Cerebellar nuclear complex (tissue), 1 donor: ENCODE measurements around the gene ZNF831.

Experiments used
- DNase-seq, 2 experiments: peaks; one replicate each; lab custom pipeline; 2025; lab: John Stamatoyannopoulos, UW

The ZNF831 gene

DNA sequence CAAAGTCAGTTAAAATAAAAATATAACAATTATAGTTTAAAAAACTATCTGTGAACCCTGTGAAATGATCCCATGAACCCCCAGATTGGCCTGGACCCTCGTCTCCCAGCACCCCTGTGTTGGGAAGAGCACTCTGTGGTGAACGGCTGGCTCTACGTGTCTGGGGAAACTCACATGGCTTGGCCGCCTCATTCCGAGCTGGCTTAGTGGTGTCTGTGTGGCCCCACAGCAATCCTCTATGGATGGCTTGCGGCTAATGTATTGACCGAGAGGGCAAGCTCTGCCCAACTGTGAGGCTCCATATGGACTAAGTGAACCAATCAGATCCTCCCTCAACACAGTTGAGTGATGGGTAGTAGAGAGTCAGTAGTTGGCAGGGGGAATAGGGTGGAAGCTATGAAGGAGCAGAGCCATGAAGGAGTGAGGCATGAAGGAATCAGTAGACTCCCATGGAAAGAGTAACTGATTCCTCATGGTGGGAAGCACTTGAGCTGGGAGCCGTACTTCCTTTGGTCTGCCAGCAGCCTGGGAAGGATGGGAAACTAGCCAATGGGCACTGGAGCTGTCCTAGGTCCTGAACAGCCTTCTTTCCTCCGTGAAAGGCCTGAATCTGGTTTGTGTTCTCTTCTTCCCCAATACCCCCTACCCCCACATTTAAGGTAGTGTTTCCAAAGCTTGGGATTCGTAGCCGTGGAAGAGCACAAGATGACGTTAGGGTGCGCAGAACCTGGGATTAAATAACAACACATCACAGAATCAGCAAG, 21.6 kb upstream of the ZNF831 start:
- no peak for DNase-seq

DNA sequence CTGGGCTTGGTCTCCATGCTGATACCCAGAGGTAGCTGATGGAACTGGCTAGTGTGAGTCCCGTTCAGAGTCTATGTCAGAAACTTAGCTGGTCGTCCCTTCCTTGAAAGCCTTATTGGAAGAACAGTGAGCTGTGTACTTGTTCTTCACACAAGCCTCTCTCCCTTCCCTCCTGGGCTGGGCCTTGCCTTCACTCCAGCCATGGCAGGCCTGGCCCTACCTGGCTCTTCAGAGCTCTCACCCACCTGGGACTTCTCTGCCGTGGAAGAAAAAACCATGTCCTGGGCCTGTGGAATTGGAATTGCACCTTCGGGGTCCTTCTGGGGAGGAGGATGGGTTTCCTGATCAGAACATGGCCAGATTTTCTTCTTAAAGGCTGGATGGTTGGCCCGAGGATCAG, 20.3 kb upstream of the ZNF831 start:
- DNase-seq, result no peak

DNA sequence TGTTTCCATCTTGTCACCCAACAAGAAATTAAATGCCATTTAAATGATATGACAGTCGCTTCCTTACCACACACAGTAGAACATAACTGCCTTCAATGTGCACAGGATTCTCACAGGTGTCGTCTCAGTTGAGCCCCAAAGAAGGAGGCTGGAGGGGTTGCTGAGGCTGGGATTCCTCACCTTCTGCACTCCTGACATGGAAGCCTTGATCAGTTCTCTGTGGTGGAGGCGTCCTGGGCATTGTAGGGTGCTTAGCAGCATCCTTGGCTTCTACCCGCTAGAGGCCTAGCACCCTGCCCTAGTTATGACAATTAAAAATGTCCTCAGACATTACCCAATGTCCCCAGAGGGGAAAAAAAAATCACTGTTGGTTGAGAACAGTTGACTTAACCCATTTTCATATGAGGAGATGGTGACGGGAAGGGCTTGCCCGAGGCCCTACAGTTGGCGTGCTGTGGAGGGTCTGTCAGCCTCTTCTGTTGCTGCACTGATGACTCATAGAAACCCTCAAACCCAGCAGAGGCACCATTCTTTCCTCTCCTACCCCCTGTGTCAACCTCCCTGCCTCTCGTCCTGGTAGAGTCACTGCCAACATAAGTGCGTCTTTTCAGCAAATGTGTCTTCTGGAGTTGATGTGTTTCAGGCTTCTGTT, 19.3 kb upstream of the ZNF831 start:
- no peak for DNase-seq

GRCh38 chr20:59144831-59145196, 18.8 kb upstream of the ZNF831 start:
- no peak for DNase-seq

DNA sequence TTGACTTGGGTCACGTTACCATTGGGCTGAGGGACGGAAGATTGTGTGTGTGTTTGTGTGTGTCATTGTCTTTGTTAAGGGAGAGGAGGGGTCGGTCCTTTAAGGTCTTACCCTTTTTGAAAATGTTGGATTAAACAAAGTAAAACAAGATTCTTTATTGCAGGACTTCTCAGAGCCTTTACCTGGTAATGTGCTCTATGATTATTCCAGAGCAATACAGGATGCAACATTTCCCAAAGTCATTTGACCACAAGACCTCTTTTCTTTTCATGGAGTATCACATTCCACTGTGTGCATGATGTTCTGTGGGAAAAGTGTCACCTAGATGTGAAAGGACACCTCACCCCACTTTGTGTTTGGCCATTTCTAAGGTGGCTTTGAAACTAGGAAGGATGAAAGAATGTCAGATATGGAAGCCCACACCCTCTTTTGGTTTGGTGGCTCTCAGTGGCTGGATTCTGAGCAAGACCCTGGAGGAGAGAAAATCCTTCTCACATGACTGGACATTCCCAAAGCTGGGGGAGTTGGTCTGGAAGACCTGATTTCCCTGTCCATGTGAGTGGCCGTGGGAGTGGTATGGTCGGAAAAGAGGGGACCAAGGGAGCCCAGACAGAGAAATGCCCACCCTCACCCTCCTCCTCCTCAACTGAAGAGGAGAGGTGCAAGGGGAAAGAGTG, 18.2 kb upstream of the ZNF831 start:
- DNase-seq, result no peak

GRCh38 chr20:59145924-59146779, 17.5 kb upstream of the ZNF831 start:
- DNase-seq, result no peak

DNA sequence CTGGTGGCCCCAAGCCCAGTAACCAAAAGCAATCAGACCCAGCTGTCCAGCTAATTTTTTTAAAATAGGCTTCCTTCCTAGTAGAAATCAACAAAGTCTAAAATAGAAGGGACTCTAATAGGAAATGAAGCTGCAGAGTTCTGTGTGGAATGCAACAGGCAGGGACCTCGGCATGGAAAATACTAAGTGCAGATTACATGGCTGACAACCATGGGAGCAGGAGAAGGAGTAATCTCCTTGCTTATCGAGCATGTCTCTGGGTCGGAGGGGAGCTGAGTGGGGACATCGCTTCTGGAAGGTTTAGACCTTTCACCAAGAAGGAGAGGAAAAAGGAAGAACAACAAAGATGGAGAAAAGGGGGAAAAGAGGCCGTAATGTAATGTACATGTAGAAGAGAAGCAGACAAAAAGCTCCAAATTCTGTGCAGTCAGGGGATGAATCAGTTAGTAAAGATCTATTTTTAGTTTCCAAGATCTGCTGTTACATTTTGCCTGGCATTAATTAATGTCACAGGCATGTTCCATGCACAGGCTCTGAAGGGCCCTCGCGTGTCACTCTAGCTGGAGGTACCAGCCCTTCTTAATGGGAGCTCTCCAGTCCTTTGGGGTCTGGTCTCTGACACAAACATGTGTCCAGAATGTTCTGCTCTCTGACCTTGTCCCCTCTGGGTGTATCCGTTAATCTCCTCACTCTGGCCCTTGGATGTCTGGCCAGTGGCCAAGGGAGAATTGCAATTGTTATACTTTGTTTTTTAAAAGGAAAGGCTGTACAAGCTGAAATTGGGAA, 16.6 kb upstream of the ZNF831 start:
- DNase-seq, result no peak

- DNase-seq, result no peak
These were observed 16.0 kb upstream of the ZNF831 start for GRCh38 chr20:59147586-59147985.

GRCh38 chr20:59148701-59149493, 14.7 kb upstream of the ZNF831 start:
- DNase-seq, result no peak

DNA sequence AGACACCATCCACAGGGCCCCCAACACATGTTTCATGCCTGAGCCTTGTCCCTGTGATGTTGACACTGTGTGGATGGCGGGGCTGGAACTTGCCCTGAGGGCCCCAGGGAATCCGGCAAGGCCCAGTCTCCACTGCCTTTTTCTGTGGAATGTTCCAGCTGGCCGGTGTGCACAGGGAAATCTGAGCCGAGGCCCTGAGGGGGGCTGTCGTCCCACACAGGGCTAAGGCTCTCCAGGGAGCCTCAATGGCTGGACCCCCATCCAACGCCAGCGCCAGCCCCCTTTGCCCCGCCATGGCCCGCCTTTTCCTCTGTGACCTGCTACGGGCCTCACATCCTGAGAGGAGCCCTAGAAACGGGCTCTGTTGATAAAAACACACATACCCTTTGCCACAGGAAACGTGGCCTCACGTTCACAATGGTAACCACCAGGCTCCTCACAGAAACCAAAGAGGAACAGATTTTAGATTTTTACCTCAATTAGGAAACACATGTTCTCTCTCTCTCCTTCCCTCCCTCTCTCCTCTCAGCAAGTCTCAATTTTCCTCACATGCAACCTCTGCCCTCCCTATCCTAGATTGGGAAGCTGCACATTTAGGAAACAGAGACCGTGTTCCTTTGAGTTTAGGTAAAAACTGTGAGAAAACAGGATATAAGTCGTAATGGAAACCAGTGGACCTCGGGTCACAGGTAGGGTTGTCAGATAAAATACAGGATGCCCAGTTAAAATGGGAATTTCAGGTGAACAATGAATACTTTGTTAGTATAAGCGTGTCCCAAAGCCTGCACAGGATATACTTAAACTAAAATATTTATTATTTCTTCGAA, 13.7 kb upstream of the ZNF831 start:
- DNase-seq, result no peak

- DNase-seq, result no peak
These were observed 12.8 kb upstream of the ZNF831 start for GRCh38 chr20:59150821-59151251.

GRCh38 chr20:59151391-59151790, 12.2 kb upstream of the ZNF831 start:
- no peak for DNase-seq

DNA sequence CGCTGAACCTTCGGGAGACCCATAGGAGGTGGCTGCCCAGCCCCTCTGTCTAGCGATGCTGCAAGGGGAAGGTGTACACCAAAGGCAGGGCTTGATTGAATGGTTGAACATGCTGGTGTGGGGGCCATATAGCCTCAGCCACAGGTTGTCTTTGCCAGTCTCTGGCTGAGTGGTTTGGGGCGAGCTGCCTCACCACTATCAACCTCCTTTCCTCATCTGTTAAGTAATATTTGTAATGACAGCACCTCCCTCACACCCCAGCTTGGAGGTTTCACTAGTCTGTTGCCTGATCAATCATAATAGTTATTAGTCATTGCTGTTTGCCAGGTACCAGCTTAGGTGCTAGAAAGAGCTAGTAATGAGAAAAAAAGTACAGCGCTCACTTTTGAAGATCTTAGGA, 11.8 kb upstream of the ZNF831 start:
- no peak for DNase-seq

DNA sequence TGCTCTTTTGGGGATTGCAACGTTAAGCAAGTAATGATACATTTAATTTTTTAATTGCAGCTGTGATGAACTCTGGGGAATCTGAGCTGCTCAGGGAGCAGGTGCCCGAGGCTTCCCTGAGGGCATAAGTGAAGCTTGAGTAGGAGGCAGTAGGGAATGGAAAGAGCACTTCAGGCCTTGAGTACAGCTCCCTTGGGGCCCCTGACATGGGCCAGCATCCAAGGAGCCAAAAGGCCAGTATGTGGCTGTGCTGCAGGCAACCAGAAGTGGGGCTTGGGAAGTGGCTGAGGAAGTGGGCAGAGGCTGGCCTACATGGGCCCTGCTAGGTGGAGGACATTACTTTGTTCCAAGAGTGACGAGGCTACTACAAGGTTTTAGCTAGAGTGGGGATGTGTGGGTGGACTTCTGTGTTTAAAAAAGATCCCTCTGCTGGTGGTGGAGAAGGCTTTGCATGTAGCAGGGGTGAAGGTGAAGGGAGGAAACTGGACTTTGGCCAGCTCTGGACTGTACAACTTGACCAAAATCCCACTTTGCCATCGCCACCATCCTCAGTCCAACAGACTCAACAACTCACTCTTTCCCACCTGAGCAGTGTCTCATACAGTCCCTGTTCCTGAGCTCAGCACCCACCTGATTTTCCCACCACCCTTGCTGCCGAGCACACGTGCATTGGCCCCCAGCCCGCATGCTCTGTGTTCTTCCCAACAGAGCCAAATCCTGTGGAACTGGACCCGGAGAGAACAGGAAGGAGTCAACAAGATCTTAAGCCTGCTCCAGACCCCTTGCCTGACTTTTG, 10.9 kb upstream of the ZNF831 start:
- no peak for DNase-seq

- peak; percentile 70 to 72 for DNase-seq
These were observed 10.3 kb upstream of the ZNF831 start for GRCh38 chr20:59153355-59153681.

DNA sequence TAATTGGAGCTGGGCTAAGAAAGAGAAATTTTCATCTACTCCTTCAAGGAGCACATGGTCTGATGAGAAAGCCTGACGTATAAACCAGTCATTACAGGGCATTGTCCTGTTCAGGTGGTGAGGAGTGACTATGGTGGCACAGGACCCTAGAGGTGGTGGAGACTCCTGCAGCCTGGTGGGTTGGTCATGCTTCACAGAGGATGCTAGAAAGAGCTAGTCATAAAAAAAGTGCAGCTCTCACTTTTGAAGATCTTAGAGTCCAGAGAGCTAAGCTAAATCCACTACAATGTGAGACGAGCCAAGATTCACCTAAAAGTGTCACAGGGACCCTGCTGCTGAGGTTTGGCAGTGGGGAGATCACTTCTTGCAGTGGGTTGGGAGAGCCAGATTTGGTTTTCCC, 9.8 kb upstream of the ZNF831 start:
- DNase-seq, result no peak

DNA sequence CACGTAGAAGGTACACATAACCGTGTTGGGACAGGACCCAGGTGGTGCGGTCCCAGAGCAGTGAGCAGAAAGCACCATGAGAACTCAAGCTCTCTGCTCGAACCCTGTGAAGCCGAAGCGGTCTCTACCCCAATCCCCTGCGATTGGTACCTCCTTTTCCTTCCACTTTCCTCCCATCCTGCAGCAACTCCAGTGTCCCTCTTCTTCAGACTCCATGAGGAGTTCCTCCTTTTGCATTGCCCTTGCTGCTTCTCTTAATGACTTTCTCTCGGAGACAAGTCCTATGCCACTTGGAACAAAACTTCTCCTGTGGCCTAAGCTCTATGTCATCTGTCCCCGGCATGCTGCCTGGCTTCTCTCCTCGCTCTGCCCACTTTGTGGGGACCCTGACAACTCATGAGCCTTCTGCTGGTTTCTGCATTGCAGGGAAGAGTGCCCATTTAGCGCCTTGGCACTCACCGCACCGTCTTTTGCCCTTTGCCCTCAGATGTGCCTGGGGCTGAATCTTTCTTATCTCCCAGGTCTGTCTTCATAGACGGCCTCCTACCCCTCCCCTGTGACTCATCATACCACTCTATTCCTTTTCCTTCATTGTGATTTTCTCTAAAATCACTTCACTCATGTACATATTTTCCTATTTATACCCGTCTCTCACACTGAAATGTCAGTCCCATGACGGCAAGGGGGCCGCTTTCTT, 9.2 kb upstream of the ZNF831 start:
- DNase-seq, result no peak

GRCh38 chr20:59157064-59157463, 6.6 kb upstream of the ZNF831 start:
- no peak for DNase-seq
